Measurements from ENCODE around the gene RASGRF2.

DNA sequence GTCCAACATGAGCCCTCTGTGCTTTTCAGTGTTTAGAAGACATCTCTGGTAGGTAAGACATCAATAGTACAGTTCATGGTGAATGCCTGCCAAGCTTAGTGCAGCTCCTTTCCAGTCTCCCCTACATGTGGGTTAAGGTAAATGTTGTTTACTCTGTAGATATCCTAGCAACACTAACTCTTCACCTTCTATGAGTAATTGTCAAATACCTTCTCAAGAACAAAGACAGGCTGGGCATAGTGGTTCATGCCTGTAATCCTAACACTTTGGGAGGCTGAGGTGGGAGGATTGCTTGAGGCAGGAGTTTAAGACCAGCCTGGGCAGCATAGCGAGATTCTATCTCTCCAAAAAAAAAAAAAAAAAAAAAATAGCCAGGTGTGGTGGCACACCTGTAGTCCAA lies 18.7 kb upstream of the RASGRF2 start:
- TF ChIP-seq, protein P1, sequence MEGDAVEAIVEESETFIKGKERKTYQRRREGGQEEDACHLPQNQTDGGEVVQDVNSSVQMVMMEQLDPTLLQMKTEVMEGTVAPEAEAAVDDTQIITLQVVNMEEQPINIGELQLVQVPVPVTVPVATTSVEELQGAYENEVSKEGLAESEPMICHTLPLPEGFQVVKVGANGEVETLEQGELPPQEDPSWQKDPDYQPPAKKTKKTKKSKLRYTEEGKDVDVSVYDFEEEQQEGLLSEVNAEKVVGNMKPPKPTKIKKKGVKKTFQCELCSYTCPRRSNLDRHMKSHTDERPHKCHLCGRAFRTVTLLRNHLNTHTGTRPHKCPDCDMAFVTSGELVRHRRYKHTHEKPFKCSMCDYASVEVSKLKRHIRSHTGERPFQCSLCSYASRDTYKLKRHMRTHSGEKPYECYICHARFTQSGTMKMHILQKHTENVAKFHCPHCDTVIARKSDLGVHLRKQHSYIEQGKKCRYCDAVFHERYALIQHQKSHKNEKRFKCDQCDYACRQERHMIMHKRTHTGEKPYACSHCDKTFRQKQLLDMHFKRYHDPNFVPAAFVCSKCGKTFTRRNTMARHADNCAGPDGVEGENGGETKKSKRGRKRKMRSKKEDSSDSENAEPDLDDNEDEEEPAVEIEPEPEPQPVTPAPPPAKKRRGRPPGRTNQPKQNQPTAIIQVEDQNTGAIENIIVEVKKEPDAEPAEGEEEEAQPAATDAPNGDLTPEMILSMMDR (IDR thresholded peaks at IDR 0.05), result no peak
- no peak for TF ChIP-seq POLR2A (IDR thresholded peaks at IDR 0.05)

Measured in uterus (tissue), 2 donors.